Mesenchymal stem cell (in vitro differentiated cells and primary cell): Measurements from ENCODE around the gene ASNSD1.

Source experiments
- DNase-seq: peaks from one replicate; pipeline ENCODE4 v3.0.0-alpha.2; 2013
- H2AFZ ChIP-seq: one replicate; pipeline ENCODE4 v1.6.1; 2013; ENCODE audit warnings: low read depth, mild to moderate bottlenecking, control low read depth, inconsistent platforms, low read length, moderate library complexity
- H2AK5ac ChIP-seq: 2 replicates; pipeline ENCODE4 v1.6.1; 2013; ENCODE audit warnings: low read length, moderate library complexity, mild to moderate bottlenecking, inconsistent platforms; ENCODE audit not compliant: severe bottlenecking
- H2BK120ac ChIP-seq: one replicate; pipeline ENCODE4 v1.6.1; 2013; ENCODE audit warnings: low read depth, mild to moderate bottlenecking, inconsistent platforms, low read length, moderate library complexity
- H2BK12ac ChIP-seq, 2 experiments: one replicate each; pipeline ENCODE4 v1.6.1; 2013; ENCODE audit warnings: inconsistent platforms in 2 of 2, low read length in 2 of 2, mild to moderate bottlenecking in 2 of 2, moderate library complexity in 2 of 2, control low read depth in 1 of 2
- H2BK15ac ChIP-seq: one replicate; pipeline ENCODE4 v1.6.1; 2013; ENCODE audit warnings: mild to moderate bottlenecking, low read depth, inconsistent platforms; ENCODE audit not compliant: poor library complexity, severe bottlenecking
- H2BK5ac ChIP-seq: 2 replicates; pipeline ENCODE4 v1.6.1; 2013; ENCODE audit warnings: low read depth, mild to moderate bottlenecking, low read length, control low read depth, inconsistent platforms; ENCODE audit not compliant: poor library complexity, severe bottlenecking
- H3K14ac ChIP-seq, 2 experiments: one replicate each; pipeline ENCODE4 v1.6.1; 2013; ENCODE audit warnings: inconsistent platforms in 2 of 2, low read length in 2 of 2, control low read depth in 1 of 2, mild to moderate bottlenecking in 1 of 2, moderate library complexity in 1 of 2
- H3K18ac ChIP-seq, 2 experiments: one replicate each; pipeline ENCODE4 v1.6.1; 2013; ENCODE audit warnings: inconsistent platforms in 2 of 2, low read length in 2 of 2, control low read depth in 1 of 2, low read depth in 1 of 2, mild to moderate bottlenecking in 1 of 2
- H3K23ac ChIP-seq, 2 experiments: one replicate each; pipeline ENCODE4 v1.6.1; 2013; ENCODE audit warnings: inconsistent platforms in 2 of 2, low read length in 2 of 2, mild to moderate bottlenecking in 2 of 2, moderate library complexity in 2 of 2, control low read depth in 1 of 2
- H3K27ac ChIP-seq: 2 replicates; pipeline ENCODE4 v1.5.1; 2013; ENCODE audit warnings: mild to moderate bottlenecking, moderate library complexity, low read length, control low read depth, inconsistent platforms; ENCODE audit not compliant: poor library complexity, severe bottlenecking
- H3K27me3 ChIP-seq, 2 experiments: 2 replicates each; pipeline versions ENCODE4 v1.6.1 to v1.7.0; 2013; ENCODE audit warnings: low read length in 2 of 2, mild to moderate bottlenecking in 2 of 2, moderate library complexity in 2 of 2, control low read depth in 1 of 2, inconsistent platforms in 1 of 2; ENCODE audit not compliant: control insufficient read depth in 1 of 2, insufficient read depth in 1 of 2
- H3K36me3 ChIP-seq, 2 experiments: 2 replicates each; pipeline versions ENCODE4 v1.6.1 to v1.7.0; 2013; ENCODE audit warnings: low read length in 2 of 2, control low read depth in 1 of 2, inconsistent platforms in 1 of 2, low read depth in 1 of 2, mild to moderate bottlenecking in 1 of 2; ENCODE audit not compliant: insufficient read depth in 2 of 2, control insufficient read depth in 1 of 2
- H3K4ac ChIP-seq, 2 experiments: one replicate each; pipeline ENCODE4 v1.6.1; 2013; ENCODE audit warnings: inconsistent platforms in 2 of 2, low read length in 2 of 2, mild to moderate bottlenecking in 2 of 2, moderate library complexity in 2 of 2, control low read depth in 1 of 2, low read depth in 1 of 2
- H3K4me1 ChIP-seq: 2 replicates; pipeline ENCODE4 v1.6.1; 2013; ENCODE audit warnings: low read depth, low read length, control low read depth; ENCODE audit not compliant: control insufficient read depth, insufficient read depth
- H3K4me2 ChIP-seq: 2 replicates; pipeline ENCODE4 v1.6.1; 2013; ENCODE audit warnings: low read length, mild to moderate bottlenecking, inconsistent platforms; ENCODE audit not compliant: poor library complexity, severe bottlenecking
- H3K4me3 ChIP-seq, 2 experiments: 2 replicates each; pipeline versions ENCODE4 v1.5.1 to v1.7.0; 2013; ENCODE audit warnings: low read length in 2 of 2, mild to moderate bottlenecking in 2 of 2, control low read depth in 1 of 2, low read depth in 1 of 2; ENCODE audit not compliant: insufficient read depth in 1 of 2
- H3K79me1 ChIP-seq: replicated peaks from 2 replicates; pipeline ENCODE4 v1.6.1; 2013; ENCODE audit warnings: mild to moderate bottlenecking, control low read depth, low read length, inconsistent platforms; ENCODE audit not compliant: poor library complexity, severe bottlenecking
- H3K9ac ChIP-seq: 2 replicates; pipeline ENCODE4 v1.7.0; 2013; ENCODE audit warnings: mild to moderate bottlenecking, low read length, moderate library complexity
- H3K9me3 ChIP-seq: 2 replicates; pipeline ENCODE4 v1.7.0; 2013; ENCODE audit warnings: mild to moderate bottlenecking, low read length; ENCODE audit not compliant: control insufficient read depth
- H4K8ac ChIP-seq: one replicate; pipeline ENCODE4 v1.6.1; 2013; ENCODE audit warnings: inconsistent platforms, mild to moderate bottlenecking, low read length, moderate library complexity
- H4K91ac ChIP-seq: one replicate; pipeline ENCODE4 v1.6.1; 2013; ENCODE audit warnings: mild to moderate bottlenecking, low read length, inconsistent platforms
- WGBS: methylation state at CpG from one replicate; pipeline ENCODE4 v1.1.7; 2013; ENCODE audit warnings: mixed read lengths; 5-methylcytosine and 5-hydroxymethylcytosine counted together

The ASNSD1 gene

GRCh38 chr2:189618197-189618596, 43.1 kb upstream of the ASNSD1 start:
- H3K4me2 ChIP-seq: no peak overlapping the region
- no peak overlapping the region for H2AK5ac ChIP-seq
- no peak overlapping the region for H3K27ac ChIP-seq
- H3K9ac ChIP-seq: no peak overlapping the region
- no peak overlapping the region for H2BK15ac ChIP-seq
- H2BK120ac ChIP-seq: no peak overlapping the region
- H3K4me3 ChIP-seq: no peak overlapping the region
- no peak overlapping the region for H4K91ac ChIP-seq
- no peak overlapping the region for H3K18ac ChIP-seq
- no peak overlapping the region for H3K14ac ChIP-seq
- H2BK12ac ChIP-seq: no peak overlapping the region
- no peaks in the 10 kb centered on the region for H3K36me3 ChIP-seq
- H3K4ac ChIP-seq: no peak overlapping the region
- H4K8ac ChIP-seq: no peak overlapping the region
- H3K79me1 ChIP-seq: no peaks in the 10 kb centered on the region
- no peak for DNase-seq
- H3K4me1 ChIP-seq: no peaks in the 10 kb centered on the region
- H2AFZ ChIP-seq: no peak overlapping the region
- no peak overlapping the region for H3K23ac ChIP-seq
- H2BK5ac ChIP-seq: no peak overlapping the region
- no peaks in the 10 kb centered on the region for H3K27me3 ChIP-seq
- no peaks in the 10 kb centered on the region for H3K9me3 ChIP-seq
- 0% methylated on average over 1 of the region's 1 CpG for WGBS

GRCh38 chr2:189621781-189622180, 39.5 kb upstream of the ASNSD1 start:
- no peaks in the 10 kb centered on the region for H3K36me3 ChIP-seq
- DNase-seq: no peak
- no peak overlapping the region for H2AK5ac ChIP-seq
- no peak overlapping the region for H3K4me3 ChIP-seq
- no peak overlapping the region for H3K14ac ChIP-seq
- no peak overlapping the region for H4K8ac ChIP-seq
- H4K91ac ChIP-seq: no peak overlapping the region
- no peak overlapping the region for H2AFZ ChIP-seq
- H3K9ac ChIP-seq: no peak overlapping the region
- H3K4ac ChIP-seq: no peak overlapping the region
- H3K27ac ChIP-seq: no peak overlapping the region
- H3K23ac ChIP-seq: no peak overlapping the region
- no peaks in the 10 kb centered on the region for H3K27me3 ChIP-seq
- H2BK15ac ChIP-seq: no peak overlapping the region
- H3K9me3 ChIP-seq: no peaks in the 10 kb centered on the region
- H2BK12ac ChIP-seq: no peak overlapping the region
- H3K18ac ChIP-seq: no peak overlapping the region
- H3K4me1 ChIP-seq: no peaks in the 10 kb centered on the region
- no peak overlapping the region for H2BK120ac ChIP-seq
- H3K4me2 ChIP-seq: no peak overlapping the region
- H2BK5ac ChIP-seq: no peak overlapping the region
- H3K79me1 ChIP-seq: no peaks in the 10 kb centered on the region

GRCh38 chr2:189623049-189623448, 38.2 kb upstream of the ASNSD1 start:
- Histone ChIP-seq H3K4me3 (no peak overlapping the region), H2BK12ac (no peak overlapping the region), H3K9ac (no peak overlapping the region), H3K9me3 (no peaks in the 10 kb centered on the region), H2BK5ac (no peak overlapping the region), H4K91ac (no peak overlapping the region), H2AK5ac (no peak overlapping the region), H3K18ac (no peak overlapping the region), H3K4me2 (no peak overlapping the region), H3K4me1 (no peaks in the 10 kb centered on the region), H3K27ac (no peak overlapping the region), H2AFZ (no peak overlapping the region), H3K27me3 (no peaks in the 10 kb centered on the region), H3K4ac (no peak overlapping the region), H3K14ac (no peak overlapping the region), H3K36me3 (no peaks in the 10 kb centered on the region), H4K8ac (no peak overlapping the region), H3K79me1 (no peaks in the 10 kb centered on the region), H2BK15ac (no peak overlapping the region), H3K23ac (no peak overlapping the region), H2BK120ac (no peak overlapping the region)
- WGBS: 89% methylated on average over 1 of the region's 1 CpG
- DNase-seq: no peak

- Histone ChIP-seq H3K79me1 (no peaks in the 10 kb centered on the region), H3K14ac (no peak overlapping the region), H3K9ac (no peak overlapping the region), H3K18ac (peak overlapping the region in 1 of 2 experiments; percentile 1), H2BK5ac (no peak overlapping the region), H2BK15ac (no peak overlapping the region), H3K36me3 (no peaks in the 10 kb centered on the region), H4K91ac (no peak overlapping the region), H3K9me3 (no peaks in the 10 kb centered on the region), H2AFZ (no peak overlapping the region), H3K23ac (no peak overlapping the region), H3K27ac (no peak overlapping the region), H2BK120ac (no peak overlapping the region), H3K4me1 (no peaks in the 10 kb centered on the region), H3K4me2 (no peak overlapping the region), H3K27me3 (no peaks in the 10 kb centered on the region), H3K4ac (no peak overlapping the region), H4K8ac (peak overlapping the region; percentile 12), H2BK12ac (peak overlapping the region in 1 of 2 experiments; percentile 87), H2AK5ac (no peak overlapping the region), H3K4me3 (no peak overlapping the region)
- 97% methylated on average over 2 of the region's 3 CpGs for WGBS
- DNase-seq: no peak
Measured at GRCh38 chr2:189624648-189625355, 36.5 kb upstream of the ASNSD1 start.
